ENCODE results near the gene BOK.
"Not testable (repeated sequence)": the region's sequence is repeated elsewhere in the genome, so short reads cannot be mapped to it uniquely, and the experiment has no call there.

The BOK gene

GRCh38 chr2:241558532-241559322, at the start of gene BOK:
TSS of gene BOK (plus strand) at chr2:241558745. CDS start at chr2:241559484, 739 bp downstream.
- no peak for DNase-seq (ENCODE audit: low read depth in 2 of 2)

- no peak for DNase-seq (ENCODE audit: low read depth in 2 of 2)
These were observed 49.3 kb upstream of the BOK start for GRCh38 chr2:241509155-241509784.

- DNase-seq (ENCODE audit: low read depth in 2 of 2) = no peak
These were observed 47.3 kb upstream of the BOK start for GRCh38 chr2:241511091-241511741.

GRCh38 chr2:241514553-241514952, 44.0 kb upstream of the BOK start:
- DNase-seq (ENCODE audit: low read depth in 2 of 2) = no peak

- no peak for DNase-seq (ENCODE audit: low read depth in 2 of 2)
These were observed 43.4 kb upstream of the BOK start for GRCh38 chr2:241514986-241515737.

- no peak for DNase-seq (ENCODE audit: low read depth in 2 of 2)
These were observed 42.0 kb upstream of the BOK start for GRCh38 chr2:241516520-241516965.

- no peak for DNase-seq (ENCODE audit: low read depth in 2 of 2)
These were observed 41.2 kb upstream of the BOK start for GRCh38 chr2:241517297-241517696.

- no peak for DNase-seq (ENCODE audit: low read depth in 2 of 2)
These were observed 38.9 kb upstream of the BOK start for GRCh38 chr2:241519669-241520068.

GRCh38 chr2:241522477-241522876, 36.1 kb upstream of the BOK start:
- no peak for DNase-seq (ENCODE audit: low read depth in 2 of 2)

- not testable (repeated sequence) for DNase-seq (ENCODE audit: low read depth in 2 of 2)
These were observed 32.4 kb upstream of the BOK start for GRCh38 chr2:241525818-241526780.

- DNase-seq (ENCODE audit: low read depth in 2 of 2) = no peak
These were observed 28.0 kb upstream of the BOK start for GRCh38 chr2:241530571-241530970.

GRCh38 chr2:241531161-241531722, 27.3 kb upstream of the BOK start:
- DNase-seq (ENCODE audit: low read depth in 2 of 2) = no peak

GRCh38 chr2:241532168-241532567, 26.4 kb upstream of the BOK start:
- DNase-seq (ENCODE audit: low read depth in 2 of 2) = no peak

GRCh38 chr2:241532733-241533601, 25.6 kb upstream of the BOK start:
- DNase-seq (ENCODE audit: low read depth in 2 of 2) = no peak

GRCh38 chr2:241534293-241534692, 24.3 kb upstream of the BOK start:
- DNase-seq (ENCODE audit: low read depth in 2 of 2) = no peak

GRCh38 chr2:241534701-241535375, 23.7 kb upstream of the BOK start:
- no peak for DNase-seq (ENCODE audit: low read depth in 2 of 2)

- no peak for DNase-seq (ENCODE audit: low read depth in 2 of 2)
These were observed 22.5 kb upstream of the BOK start for GRCh38 chr2:241535871-241536655.

Measured in stimulated activated CD8-positive, alpha-beta memory T cell treated with anti-CD3 and anti-CD28 coated beads, Interleukin-7, amount 100 ng/mL, for 1 hour (primary cell).